Stomach (tissue), 9 donors: ENCODE measurements around the gene C16orf92. TPM values are rescaled to one million over a fixed set of nuclear protein-coding genes. Genes with fewer than 3 reads are reported as not detected.
A peak's percentile ranks its signal among the peaks of the same experiment; 100 is the strongest.

Experiments
- DNase-seq, 2 donors: peaks; one replicate each; pipeline versions ENCODE4 v3.0.0 to v3.0.0-alpha.2; 2013 to 2019
- H3K27ac ChIP-seq, 5 donors: fragments of 200-600 bp in 4 of 5; sonication (generic) in 4 of 5; one replicate each; pipeline ENCODE4 v1.5.1; 2013 to 2019; ENCODE audit warnings: mild to moderate bottlenecking in 1 of 5, moderate library complexity in 1 of 5
- H3K27me3 ChIP-seq, 3 donors: fragments of 200-600 bp; sonication (generic); one replicate each; pipeline ENCODE4 v1.5.1; 2017 to 2019; ENCODE audit warnings: mixed run types in 1 of 3
- H3K36me3 ChIP-seq, 4 donors: fragments of 200-600 bp; sonication (generic); 1 replicate in 3 of 4; 2 replicates in 1 of 4; pipeline ENCODE4 v1.5.1; 2016 to 2019
- H3K4me1 ChIP-seq, 4 donors: fragments of 200-600 bp; sonication (generic); one replicate each; pipeline ENCODE4 v1.5.1; 2016 to 2019
- H3K4me3 ChIP-seq, 4 donors: fragments of 200-600 bp; sonication (generic) in 3 of 4; one replicate each; pipeline ENCODE4 v1.5.1; 2016 to 2019; ENCODE audit warnings: mild to moderate bottlenecking in 1 of 4
- H3K9me3 ChIP-seq, 4 donors: fragments of 200-600 bp; sonication (generic); one replicate each; pipeline ENCODE4 v1.5.1; 2016 to 2019
- EP300 ChIP-seq: sonication (generic); formaldehyde crosslinking; IDR thresholded peaks from one replicate; pipeline ENCODE4 v1.6.1; 2017; ENCODE audit warnings: antibody characterized with exemption
- POLR2A ChIP-seq, 4 donors: fragments of 450-650 bp; IDR thresholded peaks; one replicate each; pipeline ENCODE4 v1.6.1; 2016; ENCODE audit warnings: antibody characterized with exemption in 4 of 4, control low read depth in 2 of 4, mild to moderate bottlenecking in 1 of 4, moderate library complexity in 1 of 4
- POLR2AphosphoS5 ChIP-seq, 3 donors: sonication (generic); formaldehyde crosslinking; IDR thresholded peaks; one replicate each; pipeline ENCODE4 v1.6.1; 2016; ENCODE audit warnings: antibody characterized with exemption in 3 of 3
- WGBS, 5 donors: extraction: QIAGEN DNeasy Blood & Tissue Kit in 3 of 5; methylation state at CpG; one replicate each; pipeline versions ENCODE4 v1.1.5 to v1.1.7; 2013 to 2018; 5-methylcytosine and 5-hydroxymethylcytosine counted together
- intact Hi-C: fragments of 100-400 bp; cut with DNase I; formaldehyde crosslinking; loops from one replicate; pipeline ENCODE4 v1.15.1; 2023; ENCODE audit warnings: low total_unique reads
- polyA plus RNA-seq, 3 donors: library from polyadenylated mRNA; stranded (reverse); fragments of 200-250 nt; gene quantifications; one replicate each; pipeline ENCODE4 v1.2.3, GENCODE V29; 2013
- total RNA-seq, 5 donors: library from RNA; depleted of rRNA; stranded (reverse); fragments of >200 nt; gene quantifications; one replicate each; pipeline versions ENCODE4 v1.1.0 to v1.2.3, GENCODE V29; 2014 to 2016
- TF ChIP-seq, protein P1 (sequence below), 7 experiments: fragments of 450-650 bp in 4 of 7; fragments of 200-600 bp in 3 of 7; sonication (generic) in 3 of 7; IDR thresholded peaks; one replicate each; pipeline ENCODE4 v1.5.1; 2016 to 2019; ENCODE audit warnings: antibody characterized with exemption in 7 of 7, control low read depth in 2 of 7, mild to moderate bottlenecking in 1 of 7
- donor health status: healthy with polysubstance abuse.
- donor health status: Bipolar disorder and iron deficiency.
- donor health status: healthy.

C16orf92 gene
- total and polyA plus RNA-seq, 8 donors: not detected

- Histone ChIP-seq H3K27me3 (no peaks in the 10 kb centered on the region), H3K4me3 (no peak overlapping the region), H3K9me3 (no peaks in the 10 kb centered on the region), H3K27ac (peak overlapping the region in 1 of 5 donors; percentile 3), H3K36me3 (peaks cover 64 to 80% (median 78%) of the 10 kb centered on the region in 4 donors), H3K4me1 (peaks cover 10 to 29% (median 17%) of the 10 kb centered on the region in 4 donors)
- WGBS, 5 donors: 90 to 96% (median 92%) methylated on average over 19 to 35 of the region's 35 CpGs
- TF ChIP-seq POLR2A (IDR thresholded peaks at IDR 0.05) (no peak), POLR2AphosphoS5 (IDR thresholded peaks at IDR 0.05) (no peak), EP300 (no peak)
- TF ChIP-seq, protein P1, sequence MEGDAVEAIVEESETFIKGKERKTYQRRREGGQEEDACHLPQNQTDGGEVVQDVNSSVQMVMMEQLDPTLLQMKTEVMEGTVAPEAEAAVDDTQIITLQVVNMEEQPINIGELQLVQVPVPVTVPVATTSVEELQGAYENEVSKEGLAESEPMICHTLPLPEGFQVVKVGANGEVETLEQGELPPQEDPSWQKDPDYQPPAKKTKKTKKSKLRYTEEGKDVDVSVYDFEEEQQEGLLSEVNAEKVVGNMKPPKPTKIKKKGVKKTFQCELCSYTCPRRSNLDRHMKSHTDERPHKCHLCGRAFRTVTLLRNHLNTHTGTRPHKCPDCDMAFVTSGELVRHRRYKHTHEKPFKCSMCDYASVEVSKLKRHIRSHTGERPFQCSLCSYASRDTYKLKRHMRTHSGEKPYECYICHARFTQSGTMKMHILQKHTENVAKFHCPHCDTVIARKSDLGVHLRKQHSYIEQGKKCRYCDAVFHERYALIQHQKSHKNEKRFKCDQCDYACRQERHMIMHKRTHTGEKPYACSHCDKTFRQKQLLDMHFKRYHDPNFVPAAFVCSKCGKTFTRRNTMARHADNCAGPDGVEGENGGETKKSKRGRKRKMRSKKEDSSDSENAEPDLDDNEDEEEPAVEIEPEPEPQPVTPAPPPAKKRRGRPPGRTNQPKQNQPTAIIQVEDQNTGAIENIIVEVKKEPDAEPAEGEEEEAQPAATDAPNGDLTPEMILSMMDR (IDR thresholded peaks at IDR 0.05): no peak
- intact Hi-C loops: no loop called here
- no peak for DNase-seq
Observed at GRCh38 chr16:29990883-29991570, 32.0 kb upstream of the C16orf92 start.

DNA sequence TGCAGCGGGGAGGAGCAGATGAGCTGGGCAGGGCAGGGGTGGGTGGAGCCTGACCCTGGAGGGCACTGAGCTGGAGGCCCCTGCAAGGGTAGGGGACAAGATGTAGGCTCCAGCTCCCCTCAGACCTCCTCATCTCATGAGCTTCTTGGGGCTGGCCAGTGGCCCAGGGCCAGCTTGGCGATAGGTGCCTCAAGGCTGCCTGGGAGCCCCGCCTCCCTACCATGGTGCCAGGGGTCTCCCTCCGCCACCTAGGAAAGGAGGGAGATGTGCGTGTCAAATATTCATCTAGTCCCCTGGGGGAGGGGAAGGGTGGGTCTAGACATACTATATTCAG is 31.5 kb upstream of the C16orf92 start:
- no peaks in the 10 kb centered on the region for H3K27me3 ChIP-seq
- peaks cover 11 to 31% (median 20%) of the 10 kb centered on the region in 4 donors for H3K4me1 ChIP-seq
- intact Hi-C loops: no loop called here
- H3K9me3 ChIP-seq: no peaks in the 10 kb centered on the region
- H3K27ac ChIP-seq: no peak overlapping the region
- no peak for DNase-seq
- WGBS, 5 donors: 72 to 87% (median 81%) methylated on average over 5 of the region's 5 CpGs
- no peak for TF ChIP-seq POLR2A (IDR thresholded peaks at IDR 0.05)
- TF ChIP-seq, protein P1 (IDR thresholded peaks at IDR 0.05): no peak
- TF ChIP-seq EP300: no peak
- no peak for TF ChIP-seq POLR2AphosphoS5 (IDR thresholded peaks at IDR 0.05)
- H3K4me3 ChIP-seq: no peak overlapping the region
- peaks cover 59 to 74% (median 73%) of the 10 kb centered on the region in 4 donors for H3K36me3 ChIP-seq

DNA sequence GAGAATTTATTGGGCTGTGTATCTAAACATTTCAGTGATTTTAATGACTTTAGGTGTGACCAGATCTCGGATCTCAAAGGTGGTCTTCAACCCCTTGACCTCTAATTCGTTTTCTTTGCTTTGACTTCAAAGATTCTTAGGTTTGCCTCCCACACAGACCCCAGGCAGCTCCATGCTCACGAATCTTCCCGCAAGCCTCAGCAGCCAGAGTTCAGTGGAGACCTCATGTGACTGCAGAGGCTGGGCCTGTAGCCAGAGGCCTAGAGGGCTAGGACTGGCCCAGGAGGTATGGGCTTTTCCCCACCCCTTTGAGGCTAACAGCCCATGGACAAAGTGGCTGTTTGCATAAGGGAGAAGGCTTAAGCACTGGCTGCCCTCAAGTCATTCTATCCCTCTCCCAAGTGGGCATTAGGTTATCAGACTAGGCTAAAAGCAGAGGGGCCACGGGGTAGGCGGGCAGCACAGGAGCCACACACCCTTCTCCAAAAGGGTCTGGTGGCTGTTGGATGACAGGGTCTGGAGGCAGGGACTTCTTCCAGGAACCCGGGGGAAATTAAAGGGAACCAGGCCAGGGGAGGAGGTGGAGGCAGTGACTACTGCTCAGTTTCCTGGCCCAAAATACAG is 30.5 kb upstream of the C16orf92 start:
- no peak for DNase-seq
- intact Hi-C loops: no loop called here
- H3K9me3 ChIP-seq: no peaks in the 10 kb centered on the region
- peak overlapping the region in 2 of 5 donors; percentile 14 to 15 for H3K27ac ChIP-seq
- no peak overlapping the region for H3K4me3 ChIP-seq
- 37 to 53% (median 47%) methylated on average over 7 of the region's 7 CpGs for WGBS, 5 donors
- peaks cover 20 to 40% (median 29%) of the 10 kb centered on the region in 4 donors for H3K4me1 ChIP-seq
- TF ChIP-seq POLR2A (IDR thresholded peaks at IDR 0.05): no peak
- TF ChIP-seq EP300: no peak
- TF ChIP-seq, protein P1 (IDR thresholded peaks at IDR 0.05): no peak
- no peak for TF ChIP-seq POLR2AphosphoS5 (IDR thresholded peaks at IDR 0.05)
- H3K27me3 ChIP-seq: no peaks in the 10 kb centered on the region
- peaks cover 50 to 68% (median 64%) of the 10 kb centered on the region in 4 donors for H3K36me3 ChIP-seq

DNA sequence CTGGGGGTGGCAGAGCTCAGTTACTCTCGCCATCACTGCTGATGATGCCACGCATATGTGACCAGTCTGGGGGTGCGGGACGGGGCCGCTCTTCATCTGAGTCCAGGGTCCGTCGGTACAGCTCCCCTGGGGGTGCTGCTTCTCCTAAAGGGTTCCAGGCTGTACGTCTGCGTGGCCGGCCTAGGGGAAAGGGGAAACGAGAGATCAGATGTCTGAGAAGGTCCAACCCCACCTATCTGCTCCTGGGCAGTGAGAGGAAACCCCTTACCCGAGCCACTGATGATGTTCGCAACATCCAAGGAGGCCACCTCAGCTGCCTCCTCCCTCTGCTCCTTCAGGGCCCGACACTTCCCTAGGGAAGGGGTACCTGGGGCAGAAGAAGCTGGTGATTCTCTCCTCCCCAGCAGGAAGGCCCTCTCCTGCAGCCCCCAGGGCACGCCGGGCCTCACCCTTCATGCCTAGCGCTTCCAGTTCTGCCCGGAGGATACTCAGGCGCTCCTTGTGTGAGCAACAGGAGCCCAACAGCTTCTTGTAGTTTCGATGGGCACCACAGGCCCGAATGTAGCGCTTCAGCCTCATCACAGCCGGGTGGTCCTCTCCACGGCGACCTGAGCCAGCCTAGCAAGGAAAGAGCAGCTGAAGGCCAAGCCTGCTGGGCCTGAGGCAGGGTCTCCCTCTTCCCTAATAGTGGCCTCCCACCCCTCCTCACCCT is 29.7 kb upstream of the C16orf92 start:
- no peak overlapping the region for H3K4me3 ChIP-seq
- no peak for DNase-seq
- no peaks in the 10 kb centered on the region for H3K9me3 ChIP-seq
- intact Hi-C loops: no loop called here
- no peak for TF ChIP-seq POLR2AphosphoS5 (IDR thresholded peaks at IDR 0.05)
- WGBS, 5 donors: 84 to 94% (median 89%) methylated on average over 21 to 25 of the region's 25 CpGs
- H3K27me3 ChIP-seq: no peaks in the 10 kb centered on the region
- H3K4me1 ChIP-seq: peaks cover 20 to 45% (median 29%) of the 10 kb centered on the region in 4 donors
- peaks cover 42 to 68% (median 57%) of the 10 kb centered on the region in 4 donors for H3K36me3 ChIP-seq
- H3K27ac ChIP-seq: no peak overlapping the region
